HepG2 (cell line): ENCODE results near the gene DENND2A. TPM values are rescaled to one million over a fixed set of nuclear protein-coding genes. Genes with fewer than 3 reads are reported as not detected.

Source experiments
- ARNT2 ChIP-seq: sonication (generic); formaldehyde crosslinking; IDR thresholded peaks from 2 replicates; pipeline ENCODE4 v1.8.0; 2022; ENCODE audit warnings: mild to moderate bottlenecking, low read depth, missing genetic modification reagents, moderate library complexity
- CAMTA2 ChIP-seq: sonication (generic); formaldehyde crosslinking; IDR thresholded peaks from 2 replicates; pipeline ENCODE4 v1.4.0; 2020; ENCODE audit warnings: mild to moderate bottlenecking, missing genetic modification reagents, borderline replicate concordance
- CBFB ChIP-seq: sonication (generic); formaldehyde crosslinking; IDR thresholded peaks from 2 replicates; pipeline ENCODE4 v1.4.0; 2020; ENCODE audit warnings: missing genetic modification reagents
- CCAR2 ChIP-seq: fragments of 200-400 bp; formaldehyde crosslinking; optimal IDR thresholded peaks from 2 replicates; pipeline ENCODE3; 2018; ENCODE audit warnings: low read depth, mild to moderate bottlenecking, low read length, moderate library complexity
- CENPBD1 ChIP-seq: sonication (generic); formaldehyde crosslinking; IDR thresholded peaks from 2 replicates; pipeline ENCODE4 v1.8.0; 2022; ENCODE audit warnings: missing genetic modification reagents, low read depth, mild to moderate bottlenecking, borderline replicate concordance
- HINFP ChIP-seq: sonication (generic); formaldehyde crosslinking; IDR thresholded peaks from 2 replicates; pipeline ENCODE4 v1.4.0; 2020; ENCODE audit warnings: low read depth, mild to moderate bottlenecking, missing genetic modification reagents
- PRPF4 ChIP-seq: fragments of 200-400 bp; formaldehyde crosslinking; IDR thresholded peaks from 2 replicates; pipeline ENCODE4 v1.6.1; 2016; ENCODE audit warnings: low read length, low read depth; ENCODE audit not compliant: poor library complexity, severe bottlenecking
- REL ChIP-seq: sonication (generic); formaldehyde crosslinking; conservative IDR thresholded peaks from 2 replicates; pipeline ENCODE4 v1.8.0; 2022; ENCODE audit warnings: mild to moderate bottlenecking, missing genetic modification reagents, moderate library complexity
- RORA ChIP-seq: sonication (generic); formaldehyde crosslinking; IDR thresholded peaks from 2 replicates; pipeline ENCODE4 v1.5.0; 2020; ENCODE audit warnings: mild to moderate bottlenecking, missing genetic modification reagents, moderate library complexity
- TOE1 ChIP-seq: sonication (generic); formaldehyde crosslinking; IDR thresholded peaks from 2 replicates; pipeline ENCODE4 v1.4.0; 2020; ENCODE audit warnings: mild to moderate bottlenecking, missing genetic modification reagents
- YEATS2 ChIP-seq: sonication (generic); formaldehyde crosslinking; IDR thresholded peaks from 2 replicates; pipeline ENCODE4 v1.4.0; 2020; ENCODE audit warnings: missing genetic modification reagents, borderline replicate concordance
- ZBTB40 ChIP-seq, 2 experiments: fragments of 450-650 bp in 1 of 2; sonication (generic) in 1 of 2; formaldehyde crosslinking in 1 of 2; IDR thresholded peaks; 2 replicates each; pipeline versions ENCODE4 v1.6.1 to v1.8.0; 2016 to 2022; ENCODE audit warnings: antibody characterized with exemption in 1 of 2, mild to moderate bottlenecking in 1 of 2, missing genetic modification reagents in 1 of 2
- ZFP1 ChIP-seq: IDR thresholded peaks from 2 replicates; pipeline ENCODE4 v1.6.1; 2016
- ZFP41 ChIP-seq: sonication (generic); formaldehyde crosslinking; IDR thresholded peaks from 2 replicates; pipeline ENCODE4 v1.4.0; 2020; ENCODE audit warnings: mild to moderate bottlenecking, missing genetic modification reagents, borderline replicate concordance
- ZNF121 ChIP-seq: sonication (generic); formaldehyde crosslinking; IDR thresholded peaks from 2 replicates; pipeline ENCODE4 v1.5.0; 2020; ENCODE audit warnings: mild to moderate bottlenecking, missing genetic modification reagents
- ZNF264 ChIP-seq: sonication (generic); formaldehyde crosslinking; IDR thresholded peaks from 2 replicates; pipeline ENCODE4 v1.4.0; 2020; ENCODE audit warnings: missing genetic modification reagents
- ZNF598 ChIP-seq: sonication (generic); formaldehyde crosslinking; IDR thresholded peaks from 2 replicates; pipeline ENCODE4 v1.5.1; 2020; ENCODE audit warnings: mild to moderate bottlenecking, missing genetic modification reagents, borderline replicate concordance
- ZNF615 ChIP-seq: sonication (generic); formaldehyde crosslinking; IDR thresholded peaks from 2 replicates; pipeline ENCODE4 v1.5.0; 2020; ENCODE audit warnings: mild to moderate bottlenecking, missing genetic modification reagents, borderline replicate concordance
- ZNF792 ChIP-seq: IDR thresholded peaks from 2 replicates; pipeline ENCODE4 v1.6.1; 2016
- polyA plus RNA-seq, 8 experiments: library from polyadenylated mRNA; depleted of rRNA in 3 of 8; stranded (reverse) in 7 of 8; unstranded in 1 of 8; fragments of >200 nt; fragmentation: Illumina TruSeq in 4 of 8; extraction: Trizol in 4 of 8; gene quantifications; 2 replicates each; pipeline versions ENCODE4 v1.2.1 to v1.2.3, GENCODE V29; 2011 to 2016; ENCODE audit warnings: low read depth in 4 of 8, missing spikeins in 1 of 8, mixed read lengths in 1 of 8; ENCODE audit not compliant: insufficient read depth in 1 of 8
- total RNA-seq, 5 experiments: library from RNA; depleted of rRNA; stranded (reverse); fragments of >200 nt; fragmentation: Illumina TruSeq; extraction: Trizol; gene quantifications; 2 replicates each; pipeline ENCODE4 v1.2.3, GENCODE V29; 2016; ENCODE audit warnings: low read depth in 1 of 5

Gene DENND2A
- total and polyA plus RNA-seq, 2 of the 13 experiments (the other 11 are each of a cell fraction or from before 2014, with no cell fraction given), result not detected

GRCh38 chr7:140479062-140479738, 161.4 kb downstream of the DENND2A start, which contains the start of gene MKRN1 (continued):
- no peak for TF ChIP-seq HINFP (CRISPR knock-in tag)
- TF ChIP-seq ZNF121 (CRISPR knock-in tag), result peak; percentile 33; the same call in 1 of the 2 replicates
- TF ChIP-seq PRPF4, result no peak
- TF ChIP-seq CENPBD1, result no peak
- peak; percentile 73; the same call in 1 of the 2 replicates for TF ChIP-seq ZNF792 (CRISPR knock-in tag)
- peak; percentile 99 for TF ChIP-seq ZNF264 (CRISPR knock-in tag)
- TF ChIP-seq ZNF615 (CRISPR knock-in tag), result no peak
- no peak for TF ChIP-seq CCAR2
- no peak for TF ChIP-seq RORA
- TF ChIP-seq TOE1 (CRISPR knock-in tag), result peak; percentile 51; the same call in 1 of the 2 replicates
- TF ChIP-seq ZNF598, result no peak
- peak; percentile 62; the same call in 1 of the 2 replicates for TF ChIP-seq YEATS2
- TF ChIP-seq REL (CRISPR knock-in tag), result 0 out of 2 replicates have a peak, but pooled peaks have one; percentile 30
- peak; percentile 68 for TF ChIP-seq ARNT2 (CRISPR knock-in tag)
- TF ChIP-seq ZBTB40 (IDR thresholded peaks at IDR 0.05), result no peak
- TF ChIP-seq ZBTB40 (CRISPR knock-in tag; IDR thresholded peaks at IDR 0.05), result no peak; the same call in 1 of the 2 replicates
- TF ChIP-seq ZFP41 (CRISPR knock-in tag), result no peak
- no peak for TF ChIP-seq ZFP1 (CRISPR knock-in tag)
- no peak for TF ChIP-seq CBFB (CRISPR knock-in tag)
- no peak for TF ChIP-seq CAMTA2
